Vagina (tissue), 2 donors: ENCODE measurements around the gene CHST9. TPM values are rescaled to one million over a fixed set of nuclear protein-coding genes. Genes with fewer than 3 reads are reported as not detected.

Source experiments
- DNase-seq, 2 donors: peaks; one replicate each; pipeline ENCODE4 v3.0.0-alpha.2; 2017; ENCODE audit errors: extremely low spot score in 2 of 2
- H3K27ac ChIP-seq: fragments of 200-600 bp; sonication (generic); one replicate; pipeline ENCODE4 v1.5.1; 2019
- H3K27me3 ChIP-seq: fragments of 200-600 bp; sonication (generic); one replicate; pipeline ENCODE4 v1.5.1; 2019
- H3K36me3 ChIP-seq, 2 donors: fragments of 200-600 bp; sonication (generic); one replicate each; pipeline ENCODE4 v1.5.1; 2017 to 2019
- H3K4me1 ChIP-seq: fragments of 200-600 bp; sonication (generic); one replicate; pipeline ENCODE4 v1.5.1; 2019
- H3K4me3 ChIP-seq, 2 donors: fragments of 200-600 bp; sonication (generic); 1 replicate in 1 of 2; 2 replicates in 1 of 2; pipeline ENCODE4 v1.5.1; 2016 to 2019
- H3K9me3 ChIP-seq: fragments of 200-600 bp; sonication (generic); one replicate; pipeline ENCODE4 v1.5.1; 2019
- CTCF ChIP-seq, 3 experiments: fragments of 450-650 bp in 2 of 3; fragments of 200-600 bp in 1 of 3; sonication (generic) in 1 of 3; IDR thresholded peaks; one replicate each; pipeline ENCODE4 v1.5.1; 2017 to 2019; ENCODE audit warnings: antibody characterized with exemption in 3 of 3, mild to moderate bottlenecking in 2 of 3, moderate library complexity in 2 of 3
- POLR2A ChIP-seq, 2 donors: fragments of 450-650 bp; IDR thresholded peaks; one replicate each; pipeline ENCODE4 v1.6.1; 2017; ENCODE audit warnings: antibody characterized with exemption in 2 of 2, mild to moderate bottlenecking in 2 of 2, moderate library complexity in 2 of 2
- POLR2AphosphoS5 ChIP-seq, 2 donors: sonication (generic); formaldehyde crosslinking; IDR thresholded peaks; one replicate each; pipeline ENCODE4 v1.9.0; 2017; ENCODE audit warnings: antibody characterized with exemption in 2 of 2, mild to moderate bottlenecking in 2 of 2, low read depth in 1 of 2; ENCODE audit not compliant: insufficient read depth in 1 of 2
- intact Hi-C: fragments of 100-400 bp; cut with DNase I; formaldehyde crosslinking; loops from one replicate; pipeline ENCODE4 v1.15.1; 2023
- total RNA-seq: library from RNA; depleted of rRNA; stranded (reverse); fragments of >200 nt; gene quantifications from one replicate; pipeline ENCODE4 v1.2.3, GENCODE V29; 2016

The CHST9 gene
- total RNA-seq, 1 donor from 2014 or later, result 0.74 TPM

GRCh38 chr18:27118973-27119372 lies 66.1 kb downstream of the CHST9 start:
- no peak for TF ChIP-seq POLR2AphosphoS5 (IDR thresholded peaks at IDR 0.05; ENCODE audit: insufficient read depth in 1 of 2, low read depth in 1 of 2)
- no peak for TF ChIP-seq CTCF (IDR thresholded peaks at IDR 0.05)
- no peak for TF ChIP-seq POLR2A (IDR thresholded peaks at IDR 0.05)
- intact Hi-C loops, result no loop called here

DNA sequence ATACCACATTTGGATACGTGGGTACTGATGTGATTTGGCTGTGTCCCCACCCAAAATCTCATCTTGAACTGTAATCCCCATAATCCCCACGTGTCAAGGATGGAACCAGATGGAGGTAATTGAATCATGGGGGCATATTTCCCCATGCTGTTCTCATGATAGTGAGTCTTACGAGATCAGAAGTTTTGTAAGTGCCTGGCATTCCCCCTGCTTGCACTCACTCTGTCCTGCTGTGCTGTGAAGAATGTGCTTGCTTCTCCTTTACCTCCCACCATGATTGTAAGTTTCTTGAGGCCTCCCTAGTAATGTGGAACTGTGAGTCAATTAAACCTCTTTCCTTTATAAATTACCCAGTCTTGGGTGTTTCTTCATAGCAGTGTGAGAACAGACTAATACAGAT lies 70.3 kb downstream of the CHST9 start:
- Histone ChIP-seq H3K27me3 (no peaks in the 10 kb centered on the region), H3K4me3 (no peak overlapping the region), H3K36me3 (no peaks in the 10 kb centered on the region), H3K27ac (no peak overlapping the region), H3K9me3 (no peaks in the 10 kb centered on the region), H3K4me1 (no peaks in the 10 kb centered on the region)
- no peak for DNase-seq
- intact Hi-C loops, result no loop called here
- TF ChIP-seq POLR2A (IDR thresholded peaks at IDR 0.05), result no peak
- no peak for TF ChIP-seq CTCF (IDR thresholded peaks at IDR 0.05)
- TF ChIP-seq POLR2AphosphoS5 (IDR thresholded peaks at IDR 0.05; ENCODE audit: insufficient read depth in 1 of 2, low read depth in 1 of 2), result no peak

More at GRCh38 chr18:27118973-27119372, 66.1 kb downstream of the CHST9 start:
- no peaks in the 10 kb centered on the region for H3K36me3 ChIP-seq
- no peak overlapping the region for H3K27ac ChIP-seq
- H3K4me1 ChIP-seq, result no peaks in the 10 kb centered on the region
- H3K27me3 ChIP-seq, result no peaks in the 10 kb centered on the region
- H3K9me3 ChIP-seq, result no peaks in the 10 kb centered on the region
- H3K4me3 ChIP-seq, result no peak overlapping the region
- no peak for DNase-seq

GRCh38 chr18:27113358-27113757 lies 71.8 kb downstream of the CHST9 start:
- Histone ChIP-seq H3K27ac (no peak overlapping the region), H3K4me3 (no peak overlapping the region), H3K4me1 (no peaks in the 10 kb centered on the region), H3K27me3 (no peaks in the 10 kb centered on the region), H3K9me3 (no peaks in the 10 kb centered on the region), H3K36me3 (no peaks in the 10 kb centered on the region)
- intact Hi-C loops, result no loop called here
- TF ChIP-seq CTCF (IDR thresholded peaks at IDR 0.05) (no peak), POLR2A (IDR thresholded peaks at IDR 0.05) (no peak), POLR2AphosphoS5 (IDR thresholded peaks at IDR 0.05; ENCODE audit: insufficient read depth in 1 of 2, low read depth in 1 of 2) (no peak)
- no peak for DNase-seq

- DNase-seq, result no peak
- Histone ChIP-seq H3K36me3 (no peaks in the 10 kb centered on the region), H3K9me3 (no peaks in the 10 kb centered on the region), H3K27me3 (no peaks in the 10 kb centered on the region), H3K4me1 (no peaks in the 10 kb centered on the region), H3K4me3 (no peak overlapping the region), H3K27ac (no peak overlapping the region)
- intact Hi-C loops, result no loop called here
- TF ChIP-seq POLR2A (IDR thresholded peaks at IDR 0.05) (no peak), CTCF (IDR thresholded peaks at IDR 0.05) (no peak), POLR2AphosphoS5 (IDR thresholded peaks at IDR 0.05; ENCODE audit: insufficient read depth in 1 of 2, low read depth in 1 of 2) (no peak)
These were observed 74.8 kb downstream of the CHST9 start for GRCh38 chr18:27110319-27110718.

- H3K4me3 ChIP-seq, result no peak overlapping the region
- intact Hi-C loops, result no loop called here
- H3K27me3 ChIP-seq, result no peaks in the 10 kb centered on the region
- DNase-seq, result no peak
- no peak for TF ChIP-seq POLR2A (IDR thresholded peaks at IDR 0.05)
- no peak for TF ChIP-seq POLR2AphosphoS5 (IDR thresholded peaks at IDR 0.05; ENCODE audit: insufficient read depth in 1 of 2, low read depth in 1 of 2)
- TF ChIP-seq CTCF (IDR thresholded peaks at IDR 0.05), result no peak
- H3K27ac ChIP-seq, result no peak overlapping the region
- H3K4me1 ChIP-seq, result no peaks in the 10 kb centered on the region
- H3K36me3 ChIP-seq, result no peaks in the 10 kb centered on the region
- H3K9me3 ChIP-seq, result no peaks in the 10 kb centered on the region
These were observed 75.7 kb downstream of the CHST9 start for GRCh38 chr18:27109451-27109850.
